Astrocyte (in vitro differentiated cells and primary cell): ENCODE measurements around the gene MS4A14. TPM values are rescaled to one million over a fixed set of nuclear protein-coding genes. Genes with fewer than 3 reads are reported as not detected.

Experiments
- DNase-seq: peaks from one replicate; pipeline ENCODE4 v3.0.0-alpha.2; 2010; ENCODE audit warnings: low read depth
- FAIRE-seq: peaks from 2 replicates; lab custom pipeline; 2011; peaks lifted over from hg19 to GRCh38; lab: Jason Lieb, UNC
- H2AFZ ChIP-seq: 2 replicates; pipeline ENCODE4 v1.6.0; 2012; ENCODE audit warnings: low read depth, low read length, inconsistent platforms
- H3K27ac ChIP-seq: 2 replicates; pipeline ENCODE4 v1.5.1; 2011; ENCODE audit warnings: low read depth, low read length, inconsistent platforms
- H3K27me3 ChIP-seq: 2 replicates; pipeline ENCODE4 v1.6.0; 2011; ENCODE audit warnings: low read length, inconsistent platforms; ENCODE audit not compliant: insufficient read depth
- H3K36me3 ChIP-seq: 2 replicates; pipeline ENCODE4 v1.5.1; 2011; ENCODE audit warnings: low read length, inconsistent platforms; ENCODE audit not compliant: insufficient read depth
- H3K4me1 ChIP-seq: 2 replicates; pipeline ENCODE4 v1.5.1; 2011; ENCODE audit warnings: low read length, inconsistent platforms; ENCODE audit not compliant: insufficient read depth
- H3K4me2 ChIP-seq: 2 replicates; pipeline ENCODE4 v1.6.0; 2012; ENCODE audit warnings: low read length, inconsistent platforms
- H3K4me3 ChIP-seq: 2 replicates; pipeline ENCODE4 v1.5.1; 2011; ENCODE audit warnings: low read depth, mild to moderate bottlenecking, low read length, inconsistent platforms; ENCODE audit not compliant: insufficient read depth
- H3K79me2 ChIP-seq: 2 replicates; pipeline ENCODE4 v1.6.0; 2012; ENCODE audit warnings: mild to moderate bottlenecking, low read length, inconsistent platforms; ENCODE audit not compliant: insufficient read depth
- H3K9ac ChIP-seq: 2 replicates; pipeline ENCODE4 v1.6.0; 2012; ENCODE audit warnings: mild to moderate bottlenecking, low read length, inconsistent platforms
- H3K9me3 ChIP-seq: 2 replicates; pipeline ENCODE4 v1.5.1; 2012; ENCODE audit warnings: low read depth, mild to moderate bottlenecking, low read length, inconsistent platforms; ENCODE audit not compliant: insufficient read depth
- H4K20me1 ChIP-seq: 2 replicates; pipeline ENCODE4 v1.6.0; 2012; ENCODE audit warnings: low read length, inconsistent platforms; ENCODE audit not compliant: insufficient read depth
- H3K27ac Mint-ChIP-seq: one replicate; pipeline ENCODE4 v1.8.0; 2021; ENCODE audit warnings: mild to moderate bottlenecking, mixed read lengths; ENCODE audit not compliant: unreplicated experiment
- H3K27me3 Mint-ChIP-seq: one replicate; pipeline ENCODE4 v1.8.0; 2021; ENCODE audit warnings: low read depth, mixed read lengths; ENCODE audit not compliant: unreplicated experiment
- H3K36me3 Mint-ChIP-seq: one replicate; pipeline ENCODE4 v1.8.0; 2021; ENCODE audit warnings: low read depth, mixed read lengths; ENCODE audit not compliant: unreplicated experiment
- H3K4me1 Mint-ChIP-seq: one replicate; pipeline ENCODE4 v1.8.0; 2021; ENCODE audit warnings: low read depth, mixed read lengths; ENCODE audit not compliant: unreplicated experiment
- H3K4me3 Mint-ChIP-seq: one replicate; pipeline ENCODE4 v1.8.0; 2021; ENCODE audit warnings: mild to moderate bottlenecking, moderate library complexity, mixed read lengths; ENCODE audit not compliant: unreplicated experiment
- H3K9me3 Mint-ChIP-seq: one replicate; pipeline ENCODE4 v1.8.0; 2021; ENCODE audit warnings: mild to moderate bottlenecking, mixed read lengths; ENCODE audit not compliant: unreplicated experiment
- EZH2 ChIP-seq: IDR thresholded peaks from 2 replicates; pipeline ENCODE4 v1.6.1; 2012; ENCODE audit warnings: mild to moderate bottlenecking, low read length, inconsistent platforms; ENCODE audit not compliant: insufficient read depth
- total RNA-seq: library from RNA; stranded (reverse); gene quantifications from 2 replicates; pipeline ENCODE4 v1.2.1, GENCODE V29; 2021
- TF ChIP-seq, protein P1 (sequence below): IDR thresholded peaks from 2 replicates; pipeline ENCODE4 v1.5.1; 2011; ENCODE audit warnings: low read depth, mild to moderate bottlenecking, inconsistent platforms, low read length, moderate library complexity; ENCODE audit not compliant: insufficient read depth

The MS4A14 gene
- total RNA-seq, 1 donor from 2014 or later: not detected

DNA sequence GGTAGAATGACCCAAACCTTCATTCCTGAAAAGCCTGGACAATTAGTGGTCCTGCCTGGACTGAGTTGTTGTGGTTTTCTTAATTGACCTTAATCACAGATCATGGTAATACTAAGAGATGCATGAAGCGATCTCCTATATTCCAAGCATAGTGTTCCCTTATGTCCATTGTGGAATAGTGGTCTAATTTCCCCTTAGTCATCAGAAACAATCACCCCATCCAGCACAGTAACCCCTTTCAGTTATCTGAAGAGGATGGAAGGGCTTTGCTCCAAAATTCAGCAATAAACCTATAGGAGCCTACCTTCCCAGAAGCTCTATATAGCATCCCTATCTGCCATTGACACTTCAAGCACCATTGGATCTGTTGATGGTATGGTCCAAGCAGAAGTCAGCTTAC, 26.4 kb downstream of the MS4A14 start:
- Histone ChIP-seq H3K4me2 (no peak overlapping the region), H2AFZ (no peak overlapping the region), H3K79me2 (no peaks in the 10 kb centered on the region), H3K9ac (no peak overlapping the region), H3K27me3 (no peaks in the 10 kb centered on the region), H3K27ac (no peak overlapping the region), H4K20me1 (no peaks in the 10 kb centered on the region), H3K4me3 (no peak overlapping the region), H3K4me1 (no peaks in the 10 kb centered on the region), H3K36me3 (no peaks in the 10 kb centered on the region), H3K9me3 (no peaks in the 10 kb centered on the region)
- Mint-ChIP-seq H3K27ac (no peak overlapping the region), H3K9me3 (peaks cover 2% of the 10 kb centered on the region), H3K4me1 (no peaks in the 10 kb centered on the region), H3K27me3 (no peaks in the 10 kb centered on the region), H3K4me3 (no peak overlapping the region), H3K36me3 (no peaks in the 10 kb centered on the region)
- TF ChIP-seq, protein P1, sequence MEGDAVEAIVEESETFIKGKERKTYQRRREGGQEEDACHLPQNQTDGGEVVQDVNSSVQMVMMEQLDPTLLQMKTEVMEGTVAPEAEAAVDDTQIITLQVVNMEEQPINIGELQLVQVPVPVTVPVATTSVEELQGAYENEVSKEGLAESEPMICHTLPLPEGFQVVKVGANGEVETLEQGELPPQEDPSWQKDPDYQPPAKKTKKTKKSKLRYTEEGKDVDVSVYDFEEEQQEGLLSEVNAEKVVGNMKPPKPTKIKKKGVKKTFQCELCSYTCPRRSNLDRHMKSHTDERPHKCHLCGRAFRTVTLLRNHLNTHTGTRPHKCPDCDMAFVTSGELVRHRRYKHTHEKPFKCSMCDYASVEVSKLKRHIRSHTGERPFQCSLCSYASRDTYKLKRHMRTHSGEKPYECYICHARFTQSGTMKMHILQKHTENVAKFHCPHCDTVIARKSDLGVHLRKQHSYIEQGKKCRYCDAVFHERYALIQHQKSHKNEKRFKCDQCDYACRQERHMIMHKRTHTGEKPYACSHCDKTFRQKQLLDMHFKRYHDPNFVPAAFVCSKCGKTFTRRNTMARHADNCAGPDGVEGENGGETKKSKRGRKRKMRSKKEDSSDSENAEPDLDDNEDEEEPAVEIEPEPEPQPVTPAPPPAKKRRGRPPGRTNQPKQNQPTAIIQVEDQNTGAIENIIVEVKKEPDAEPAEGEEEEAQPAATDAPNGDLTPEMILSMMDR: no peak
- no peak for TF ChIP-seq EZH2
- no peak for DNase-seq
- FAIRE-seq: no peak

- Histone ChIP-seq H2AFZ (no peak overlapping the region), H3K9me3 (peaks cover 3% of the 10 kb centered on the region), H4K20me1 (no peaks in the 10 kb centered on the region), H3K4me2 (no peak overlapping the region), H3K27me3 (no peaks in the 10 kb centered on the region), H3K4me1 (no peaks in the 10 kb centered on the region), H3K36me3 (no peaks in the 10 kb centered on the region), H3K9ac (no peak overlapping the region), H3K27ac (no peak overlapping the region), H3K79me2 (no peaks in the 10 kb centered on the region), H3K4me3 (no peak overlapping the region)
- DNase-seq (no peak), FAIRE-seq (no peak)
- no peaks in the 10 kb centered on the region for H3K36me3 Mint-ChIP-seq
- no peak overlapping the region for H3K27ac Mint-ChIP-seq
- no peaks in the 10 kb centered on the region for H3K9me3 Mint-ChIP-seq
- no peak for TF ChIP-seq EZH2
- TF ChIP-seq, protein P1: no peak
- peaks cover 6% of the 10 kb centered on the region for H3K4me1 Mint-ChIP-seq
- H3K4me3 Mint-ChIP-seq: no peak overlapping the region
- no peaks in the 10 kb centered on the region for H3K27me3 Mint-ChIP-seq
Measured at GRCh38 chr11:60428517-60428916, 32.3 kb downstream of the MS4A14 start.

DNA sequence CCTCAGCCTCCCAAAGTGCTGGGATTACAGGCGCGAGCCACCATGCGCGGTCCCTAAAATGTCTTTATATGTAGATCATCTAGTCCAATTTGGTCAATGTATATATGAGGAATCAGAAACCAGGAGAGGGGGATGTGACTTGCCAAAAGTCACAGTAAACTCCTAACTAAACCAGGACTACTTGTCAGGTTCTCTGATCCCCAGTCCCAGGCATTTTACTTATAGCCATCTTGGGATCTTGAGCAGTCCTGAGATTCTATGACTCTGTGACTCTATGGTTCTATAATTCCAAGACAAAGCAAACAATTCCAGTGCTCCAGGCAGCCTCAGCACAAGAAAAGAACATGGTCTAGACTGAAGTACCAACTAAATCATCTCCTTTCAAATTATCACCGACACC, 33.0 kb downstream of the MS4A14 start, which contains the start of gene MS4A5:
TSS of gene MS4A5 (plus strand) at position 301 of the 400 bp plus-strand sequence. CDS start 103 bp downstream, outside the sequence.
- Histone ChIP-seq H3K9ac (no peak within 1 kb of the TSS), H3K9me3 (peaks cover 4% of the 10 kb centered on the region), H2AFZ (no peak within 1 kb of the TSS), H3K27ac (no peak within 1 kb of the TSS), H3K36me3 (no peaks in the 10 kb centered on the region), H3K4me3 (no peak within 1 kb of the TSS), H3K79me2 (no peaks in the 10 kb centered on the region), H4K20me1 (no peaks in the 10 kb centered on the region), H3K4me2 (no peak within 1 kb of the TSS), H3K27me3 (no peaks in the 10 kb centered on the region), H3K4me1 (no peaks in the 10 kb centered on the region)
- DNase-seq (no peak), FAIRE-seq (no peak)
- H3K4me3 Mint-ChIP-seq: no peak within 1 kb of the TSS
- H3K27ac Mint-ChIP-seq: no peak within 1 kb of the TSS
- no peaks in the 10 kb centered on the region for H3K27me3 Mint-ChIP-seq
- no peak for TF ChIP-seq EZH2
- TF ChIP-seq, protein P1: no peak
- peaks cover 6% of the 10 kb centered on the region for H3K4me1 Mint-ChIP-seq
- no peaks in the 10 kb centered on the region for H3K9me3 Mint-ChIP-seq
- H3K36me3 Mint-ChIP-seq: no peaks in the 10 kb centered on the region
